Measurements from ENCODE around the gene VEZT.

GRCh38 chr12:95243497-95244183 is 26.0 kb downstream of the VEZT start:
- TF ChIP-seq REST (IDR thresholded peaks at IDR 0.05; ENCODE audit: low read depth) (no peak), EP300 (IDR thresholded peaks at IDR 0.05; ENCODE audit: borderline replicate concordance) (no peak), YY1 (IDR thresholded peaks at IDR 0.05; ENCODE audit: low read depth) (no peak), FOXM1 (IDR thresholded peaks at IDR 0.05; ENCODE audit: borderline replicate concordance, low read depth) (no peak), TEAD4 (IDR thresholded peaks at IDR 0.05) (no peak), NFIC (IDR thresholded peaks at IDR 0.05) (no peak), CEBPB (IDR thresholded peaks at IDR 0.05) (no peak)
- TF ChIP-seq, protein P1, sequence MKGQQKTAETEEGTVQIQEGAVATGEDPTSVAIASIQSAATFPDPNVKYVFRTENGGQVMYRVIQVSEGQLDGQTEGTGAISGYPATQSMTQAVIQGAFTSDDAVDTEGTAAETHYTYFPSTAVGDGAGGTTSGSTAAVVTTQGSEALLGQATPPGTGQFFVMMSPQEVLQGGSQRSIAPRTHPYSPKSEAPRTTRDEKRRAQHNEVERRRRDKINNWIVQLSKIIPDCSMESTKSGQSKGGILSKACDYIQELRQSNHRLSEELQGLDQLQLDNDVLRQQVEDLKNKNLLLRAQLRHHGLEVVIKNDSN (IDR thresholded peaks at IDR 0.05) = no peak

Data from Ishikawa (cell line).